RPMI8226 (cell line): Measurements from ENCODE around the gene POLR1A.
"Not testable (repeated sequence)": the region's sequence is repeated elsewhere in the genome, so short reads cannot be mapped to it uniquely, and the experiment has no call there.

ENCODE experiments used
- DNase-seq: peaks from one replicate; pipeline ENCODE4 v3.0.0-alpha.2; 2015

POLR1A gene

GRCh38 chr2:85995648-85996529 is 109.8 kb downstream of the POLR1A start:
- DNase-seq = no peak

GRCh38 chr2:85994897-85995647 is 110.6 kb downstream of the POLR1A start:
- DNase-seq = peak; percentile 33

GRCh38 chr2:85994421-85994777 is 111.3 kb downstream of the POLR1A start:
- DNase-seq = no peak

GRCh38 chr2:85992611-85993010 is 113.1 kb downstream of the POLR1A start:
- no peak for DNase-seq

GRCh38 chr2:85992053-85992452 is 113.6 kb downstream of the POLR1A start:
- DNase-seq = not testable (repeated sequence)

GRCh38 chr2:85990084-85990483 is 115.6 kb downstream of the POLR1A start:
- DNase-seq = no peak

- no peak for DNase-seq
These were observed 116.3 kb downstream of the POLR1A start for GRCh38 chr2:85989288-85989865.

- DNase-seq = no peak
These were observed 116.8 kb downstream of the POLR1A start for GRCh38 chr2:85988914-85989270.

- no peak for DNase-seq
These were observed 117.3 kb downstream of the POLR1A start for GRCh38 chr2:85988175-85988913.

- no peak for DNase-seq
These were observed 118.2 kb downstream of the POLR1A start for GRCh38 chr2:85987266-85988174.

GRCh38 chr2:85986121-85986520 is 119.6 kb downstream of the POLR1A start:
- DNase-seq = no peak

GRCh38 chr2:85984788-85985187 is 120.9 kb downstream of the POLR1A start:
- no peak for DNase-seq

GRCh38 chr2:85983766-85984165 is 121.9 kb downstream of the POLR1A start:
- no peak for DNase-seq

GRCh38 chr2:85981579-85982247 is 124.0 kb downstream of the POLR1A start:
- no peak for DNase-seq

- DNase-seq = peak; percentile 48
These were observed 126.6 kb downstream of the POLR1A start for GRCh38 chr2:85978883-85979780.

GRCh38 chr2:85976106-85976920 is 129.4 kb downstream of the POLR1A start:
- DNase-seq = no peak

- no peak for DNase-seq
These were observed 130.1 kb downstream of the POLR1A start for GRCh38 chr2:85975581-85975980.

- DNase-seq = no peak
These were observed 131.3 kb downstream of the POLR1A start for GRCh38 chr2:85974390-85974789.

- no peak for DNase-seq
These were observed 133.3 kb downstream of the POLR1A start for GRCh38 chr2:85972355-85972754.
